Breast epithelium (tissue), 3 donors: ENCODE data around the gene ENTPD2.

Experiments used
- POLR2A ChIP-seq: fragments of 450-650 bp; IDR thresholded peaks from one replicate; pipeline ENCODE4 v1.6.1; 2016; ENCODE audit warnings: antibody characterized with exemption, mild to moderate bottlenecking, moderate library complexity
- TF ChIP-seq, protein P1 (sequence below), 3 donors: fragments of 450-650 bp; IDR thresholded peaks; one replicate each; pipeline ENCODE4 v1.5.1; 2016 to 2017; ENCODE audit warnings: antibody characterized with exemption in 3 of 3, mild to moderate bottlenecking in 3 of 3, moderate library complexity in 3 of 3

DNA sequence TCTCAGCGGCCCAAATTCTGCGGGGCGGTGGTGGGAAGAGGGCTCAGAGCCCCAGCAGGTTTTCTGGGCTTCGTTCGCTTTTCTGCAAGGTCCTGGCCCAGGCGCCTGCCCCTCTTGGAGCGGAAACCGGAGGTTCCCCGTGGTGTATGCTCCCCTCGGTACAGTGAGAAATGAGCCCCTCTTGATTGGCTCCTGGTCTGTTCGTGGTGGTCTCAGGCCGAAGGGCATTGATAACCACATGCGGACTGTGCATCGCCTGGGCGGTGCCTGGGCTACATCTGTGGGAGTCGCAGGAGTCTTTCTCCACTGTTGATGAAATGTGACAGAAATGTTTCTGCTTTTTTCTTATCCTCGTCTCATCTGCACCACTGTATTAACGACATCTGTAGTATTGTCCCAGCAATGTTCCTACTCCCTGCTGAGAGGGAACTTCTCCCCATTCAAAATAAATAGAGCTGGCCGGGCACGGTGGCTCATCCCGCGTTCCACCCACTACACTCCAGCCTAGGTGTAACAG lies 33.6 kb upstream of the ENTPD2 start:
- no peak for TF ChIP-seq POLR2A
- TF ChIP-seq, protein P1, sequence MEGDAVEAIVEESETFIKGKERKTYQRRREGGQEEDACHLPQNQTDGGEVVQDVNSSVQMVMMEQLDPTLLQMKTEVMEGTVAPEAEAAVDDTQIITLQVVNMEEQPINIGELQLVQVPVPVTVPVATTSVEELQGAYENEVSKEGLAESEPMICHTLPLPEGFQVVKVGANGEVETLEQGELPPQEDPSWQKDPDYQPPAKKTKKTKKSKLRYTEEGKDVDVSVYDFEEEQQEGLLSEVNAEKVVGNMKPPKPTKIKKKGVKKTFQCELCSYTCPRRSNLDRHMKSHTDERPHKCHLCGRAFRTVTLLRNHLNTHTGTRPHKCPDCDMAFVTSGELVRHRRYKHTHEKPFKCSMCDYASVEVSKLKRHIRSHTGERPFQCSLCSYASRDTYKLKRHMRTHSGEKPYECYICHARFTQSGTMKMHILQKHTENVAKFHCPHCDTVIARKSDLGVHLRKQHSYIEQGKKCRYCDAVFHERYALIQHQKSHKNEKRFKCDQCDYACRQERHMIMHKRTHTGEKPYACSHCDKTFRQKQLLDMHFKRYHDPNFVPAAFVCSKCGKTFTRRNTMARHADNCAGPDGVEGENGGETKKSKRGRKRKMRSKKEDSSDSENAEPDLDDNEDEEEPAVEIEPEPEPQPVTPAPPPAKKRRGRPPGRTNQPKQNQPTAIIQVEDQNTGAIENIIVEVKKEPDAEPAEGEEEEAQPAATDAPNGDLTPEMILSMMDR (IDR thresholded peaks at IDR 0.05) = no peak
